NCI-H345 treated with DMSO at 0.1 percent for 48 hours (cell line): ENCODE results near the gene RTRAF.

Experiments used
- DNase-seq: peaks from one replicate; lab custom pipeline; 2025; ENCODE audit not compliant: unreplicated experiment; lab: John Stamatoyannopoulos, UW

Gene RTRAF

GRCh38 chr14:51989293-51990234 is at the start of gene RTRAF:
Gene RTRAF (plus strand): TSS chr14:51989546. CDS start chr14:51989640, 94 bp downstream.
- DNase-seq = peak; percentile 92

- no peak for DNase-seq
Measured at GRCh38 chr14:51939755-51940301, 49.5 kb upstream of the RTRAF start.

- no peak for DNase-seq
Measured at GRCh38 chr14:51942971-51943370, 46.4 kb upstream of the RTRAF start.

- DNase-seq = no peak
Measured at GRCh38 chr14:51950007-51950406, 39.3 kb upstream of the RTRAF start.

GRCh38 chr14:51951656-51952055 is 37.7 kb upstream of the RTRAF start:
- no peak for DNase-seq

GRCh38 chr14:51954031-51954430 is 35.3 kb upstream of the RTRAF start:
- no peak for DNase-seq

GRCh38 chr14:51954657-51955056 is 34.7 kb upstream of the RTRAF start:
- DNase-seq = no peak

- DNase-seq = no peak
Measured at GRCh38 chr14:51957950-51958349, 31.4 kb upstream of the RTRAF start.

GRCh38 chr14:51959928-51960327 is 29.4 kb upstream of the RTRAF start:
- no peak for DNase-seq

GRCh38 chr14:51960866-51961265 is 28.5 kb upstream of the RTRAF start:
- no peak for DNase-seq

GRCh38 chr14:51962711-51963110 is 26.6 kb upstream of the RTRAF start:
- no peak for DNase-seq

- DNase-seq = no peak
Measured at GRCh38 chr14:51963286-51963685, 26.1 kb upstream of the RTRAF start.

- no peak for DNase-seq
Measured at GRCh38 chr14:51967521-51967920, 21.8 kb upstream of the RTRAF start.

GRCh38 chr14:51969852-51970540 is 19.4 kb upstream of the RTRAF start:
- DNase-seq = no peak

- DNase-seq = no peak
Measured at GRCh38 chr14:51972566-51972965, 16.8 kb upstream of the RTRAF start.

- DNase-seq = no peak
Measured at GRCh38 chr14:51977075-51977474, 12.3 kb upstream of the RTRAF start.

- DNase-seq = no peak
Measured at GRCh38 chr14:51978681-51979085, 10.7 kb upstream of the RTRAF start.

- DNase-seq = peak; percentile 30
Measured at GRCh38 chr14:51979088-51979709, 10.1 kb upstream of the RTRAF start.

GRCh38 chr14:51981218-51981854 is 8.0 kb upstream of the RTRAF start:
- DNase-seq = no peak

GRCh38 chr14:51988221-51988620 is 1.1 kb upstream of the RTRAF start:
- peak; percentile 2 for DNase-seq

GRCh38 chr14:51990488-51990887 is 1.1 kb downstream of the RTRAF start:
- no peak for DNase-seq
